CD4-positive, CD25-positive, alpha-beta regulatory T cell (primary cell): ENCODE data around the gene MRTFA. TPM values are rescaled to one million over a fixed set of nuclear protein-coding genes. Genes with fewer than 3 reads are reported as not detected.

Experiments
- ATAC-seq, 2 donors: fragments of 150-1000 bp; cut with Tn5 transposase; one replicate each; pipeline ENCODE4 v1.10.0; 2021; ENCODE audit warnings: low read depth in 2 of 2, moderate number of reproducible peaks in 2 of 2, moderate library complexity in 1 of 2
- DNase-seq, 3 donors: peaks; one replicate each; pipeline versions ENCODE4 v3.0.0 to v3.0.0-alpha.2; 2012 to 2022; ENCODE audit warnings: mixed read lengths in 1 of 3
- H3K27ac ChIP-seq: one replicate; pipeline ENCODE4 v1.7.0; 2013; ENCODE audit warnings: mild to moderate bottlenecking, low read length; ENCODE audit not compliant: insufficient read depth, poor library complexity, severe bottlenecking
- H3K27me3 ChIP-seq: one replicate; pipeline ENCODE4 v1.7.0; 2013; ENCODE audit warnings: low read length; ENCODE audit not compliant: control insufficient read depth, insufficient read depth
- H3K36me3 ChIP-seq: one replicate; pipeline ENCODE4 v1.7.0; 2013; ENCODE audit warnings: mild to moderate bottlenecking, low read length, moderate library complexity; ENCODE audit not compliant: control insufficient read depth, insufficient read depth
- H3K4me1 ChIP-seq: 2 replicates; pipeline ENCODE4 v1.7.0; 2013; ENCODE audit warnings: mild to moderate bottlenecking, low read length; ENCODE audit not compliant: insufficient read depth, control insufficient read depth, poor library complexity, severe bottlenecking
- H3K4me3 ChIP-seq: one replicate; pipeline ENCODE4 v1.7.0; 2013; ENCODE audit warnings: low read depth, mild to moderate bottlenecking, low read length, moderate library complexity
- H3K9me3 ChIP-seq, 2 experiments: 1 replicate in 1 of 2; 2 replicates in 1 of 2; pipeline ENCODE4 v1.7.0; 2013; ENCODE audit warnings: low read length in 2 of 2, mild to moderate bottlenecking in 1 of 2, moderate library complexity in 1 of 2; ENCODE audit not compliant: control insufficient read depth in 2 of 2
- H3K27ac Mint-ChIP-seq, 3 donors: one replicate each; pipeline ENCODE4 v1.8.0; 2020 to 2022; ENCODE audit warnings: mild to moderate bottlenecking in 3 of 3, mixed read lengths in 3 of 3, moderate library complexity in 2 of 3
- H3K27me3 Mint-ChIP-seq: one replicate; pipeline ENCODE4 v1.8.0; 2022; ENCODE audit warnings: mild to moderate bottlenecking, mixed read lengths
- H3K36me3 Mint-ChIP-seq: one replicate; pipeline ENCODE4 v1.8.0; 2020; ENCODE audit warnings: mixed read lengths
- H3K4me1 Mint-ChIP-seq, 4 donors: one replicate each; pipeline ENCODE4 v1.8.0; 2020 to 2022; ENCODE audit warnings: mixed read lengths in 4 of 4, mild to moderate bottlenecking in 1 of 4
- H3K4me3 Mint-ChIP-seq, 4 donors: one replicate each; pipeline ENCODE4 v1.8.0; 2020 to 2022; ENCODE audit warnings: mild to moderate bottlenecking in 4 of 4, mixed read lengths in 4 of 4, moderate library complexity in 3 of 4
- H3K9me3 Mint-ChIP-seq, 7 donors: one replicate each; pipeline ENCODE4 v1.8.0; 2020 to 2022; ENCODE audit warnings: mixed read lengths in 7 of 7, mild to moderate bottlenecking in 3 of 7, moderate library complexity in 2 of 7
- polyA plus RNA-seq, 4 donors: library from polyadenylated mRNA; unstranded; fragments of 300-500 nt; fragmentation: Illumina TruSeq; gene quantifications; one replicate each; pipeline ENCODE4 v1.2.3, GENCODE V29; 2021
- total RNA-seq: library from RNA; stranded (reverse); gene quantifications from one replicate; pipeline ENCODE4 v1.2.3, GENCODE V29; 2022

The MRTFA gene
- total RNA-seq (94.5 TPM), polyA plus RNA-seq (10 to 100 TPM; 11.3 to 17.4 (median 14.9) TPM)

GRCh38 chr22:40636380-40637182, at the start of gene MRTFA:
Gene MRTFA, minus strand, starts transcription at chr22:40636719.
- peaks cover 16 to 53% (median 33%) of the 10 kb centered on the region in 4 donors for H3K4me1 Mint-ChIP-seq
- H3K27me3 ChIP-seq: no peaks in the 10 kb centered on the region
- ATAC-seq (peak; percentile 95), DNase-seq (peak; percentile 99 to 100 (median 100))
- no peaks in the 10 kb centered on the region for H3K9me3 ChIP-seq
- peaks cover 10% of the 10 kb centered on the region for H3K27me3 Mint-ChIP-seq
- no peaks in the 10 kb centered on the region for H3K36me3 ChIP-seq
- peak within 1 kb of the TSS; percentile 93 for H3K4me3 ChIP-seq
- no peaks in the 10 kb centered on the region for H3K36me3 Mint-ChIP-seq
- H3K4me1 ChIP-seq: peaks cover 33% of the 10 kb centered on the region
- H3K9me3 Mint-ChIP-seq: no peaks in the 10 kb centered on the region
- H3K27ac Mint-ChIP-seq: peak within 1 kb of the TSS; percentile 90 to 99 (median 99)
- peak within 1 kb of the TSS; percentile 89 for H3K27ac ChIP-seq
- peak within 1 kb of the TSS; percentile 94 to 99 (median 98) for H3K4me3 Mint-ChIP-seq

GRCh38 chr22:40685406-40685805, 48.9 kb upstream of the MRTFA start:
- H3K4me1 ChIP-seq: peaks cover 5% of the 10 kb centered on the region
- no peaks in the 10 kb centered on the region for H3K9me3 Mint-ChIP-seq
- H3K4me1 Mint-ChIP-seq: peaks cover 4 to 13% (median 8%) of the 10 kb centered on the region in 4 donors
- peaks cover 10% of the 10 kb centered on the region for H3K27me3 Mint-ChIP-seq
- DNase-seq: peak in 1 of 3 donors; percentile 23
- H3K27ac Mint-ChIP-seq: peak overlapping the region in 2 of 3 donors; percentile 20 to 75
- H3K27ac ChIP-seq: no peak overlapping the region
- H3K36me3 Mint-ChIP-seq: no peaks in the 10 kb centered on the region
- H3K4me3 Mint-ChIP-seq: peak overlapping the region in 2 of 4 donors; percentile 80 to 86
- H3K36me3 ChIP-seq: no peaks in the 10 kb centered on the region
- no peaks in the 10 kb centered on the region for H3K9me3 ChIP-seq
- no peaks in the 10 kb centered on the region for H3K27me3 ChIP-seq
- ATAC-seq: no peak
- H3K4me3 ChIP-seq: peak overlapping the region; percentile 37

GRCh38 chr22:40684728-40685127, 48.2 kb upstream of the MRTFA start:
- Mint-ChIP-seq H3K9me3 (no peaks in the 10 kb centered on the region), H3K36me3 (no peaks in the 10 kb centered on the region), H3K4me3 (peak overlapping the region in 2 of 4 donors; percentile 65 to 86), H3K27ac (peak overlapping the region in 2 of 3 donors; percentile 20 to 42), H3K4me1 (peaks cover 4 to 13% (median 8%) of the 10 kb centered on the region in 4 donors), H3K27me3 (peaks cover 16% of the 10 kb centered on the region)
- H3K4me1 ChIP-seq: peaks cover 5% of the 10 kb centered on the region
- H3K27ac ChIP-seq: no peak overlapping the region
- peak overlapping the region; percentile 37 for H3K4me3 ChIP-seq
- no peak for ATAC-seq
- DNase-seq: no peak
- H3K36me3 ChIP-seq: no peaks in the 10 kb centered on the region
- no peaks in the 10 kb centered on the region for H3K9me3 ChIP-seq
- no peaks in the 10 kb centered on the region for H3K27me3 ChIP-seq

- ATAC-seq: no peak
- H3K27me3 Mint-ChIP-seq: peaks cover 15% of the 10 kb centered on the region
- H3K36me3 Mint-ChIP-seq: no peaks in the 10 kb centered on the region
- Histone ChIP-seq H3K4me3 (no peak overlapping the region), H3K4me1 (peaks cover 5% of the 10 kb centered on the region), H3K36me3 (no peaks in the 10 kb centered on the region), H3K27ac (no peak overlapping the region), H3K27me3 (no peaks in the 10 kb centered on the region), H3K9me3 (no peaks in the 10 kb centered on the region)
- H3K4me1 Mint-ChIP-seq: peaks cover 3 to 13% (median 8%) of the 10 kb centered on the region in 4 donors
- peak overlapping the region in 1 of 4 donors; percentile 58 for H3K4me3 Mint-ChIP-seq
- no peak for DNase-seq
- H3K9me3 Mint-ChIP-seq: no peaks in the 10 kb centered on the region
- no peak overlapping the region for H3K27ac Mint-ChIP-seq
Observed at GRCh38 chr22:40681451-40681850, 44.9 kb upstream of the MRTFA start.

- H3K27ac ChIP-seq: no peak overlapping the region
- no peak overlapping the region for H3K4me3 Mint-ChIP-seq
- no peaks in the 10 kb centered on the region for H3K9me3 ChIP-seq
- no peaks in the 10 kb centered on the region for H3K27me3 ChIP-seq
- no peak overlapping the region for H3K27ac Mint-ChIP-seq
- DNase-seq (no peak), ATAC-seq (no peak)
- no peaks in the 10 kb centered on the region for H3K36me3 Mint-ChIP-seq
- peaks cover 3 to 13% (median 8%) of the 10 kb centered on the region in 4 donors for H3K4me1 Mint-ChIP-seq
- H3K9me3 Mint-ChIP-seq: no peaks in the 10 kb centered on the region
- H3K27me3 Mint-ChIP-seq: peaks cover 15% of the 10 kb centered on the region
- peaks cover 5% of the 10 kb centered on the region for H3K4me1 ChIP-seq
- no peak overlapping the region for H3K4me3 ChIP-seq
- no peaks in the 10 kb centered on the region for H3K36me3 ChIP-seq
Observed at GRCh38 chr22:40680819-40681183, 44.3 kb upstream of the MRTFA start.

- Histone ChIP-seq H3K27me3 (no peaks in the 10 kb centered on the region), H3K4me1 (peaks cover 5% of the 10 kb centered on the region), H3K27ac (no peak overlapping the region), H3K9me3 (no peaks in the 10 kb centered on the region), H3K4me3 (no peak overlapping the region), H3K36me3 (no peaks in the 10 kb centered on the region)
- Mint-ChIP-seq H3K36me3 (no peaks in the 10 kb centered on the region), H3K4me3 (no peak overlapping the region), H3K27me3 (peaks cover 15% of the 10 kb centered on the region), H3K4me1 (peaks cover 3 to 11% (median 8%) of the 10 kb centered on the region in 4 donors), H3K9me3 (no peaks in the 10 kb centered on the region), H3K27ac (no peak overlapping the region)
- ATAC-seq (no peak), DNase-seq (no peak)
Observed at GRCh38 chr22:40679964-40680818, 43.7 kb upstream of the MRTFA start.

GRCh38 chr22:40679249-40679963, 42.9 kb upstream of the MRTFA start, which contains the start of gene MCHR1:
Gene MCHR1, plus strand, starts transcription at chr22:40679484. Its CDS starts 169 bp downstream, at chr22:40679653.
- H3K36me3 ChIP-seq: no peaks in the 10 kb centered on the region
- no peak within 1 kb of the TSS for H3K4me3 ChIP-seq
- DNase-seq (no peak), ATAC-seq (no peak)
- no peak within 1 kb of the TSS for H3K27ac ChIP-seq
- H3K9me3 ChIP-seq: no peaks in the 10 kb centered on the region
- peaks cover 5% of the 10 kb centered on the region for H3K4me1 ChIP-seq
- Mint-ChIP-seq H3K36me3 (no peaks in the 10 kb centered on the region), H3K9me3 (no peaks in the 10 kb centered on the region), H3K27me3 (peaks cover 15% of the 10 kb centered on the region), H3K4me1 (peaks cover 3 to 10% (median 8%) of the 10 kb centered on the region in 4 donors), H3K4me3 (no peak within 1 kb of the TSS), H3K27ac (no peak within 1 kb of the TSS)
- H3K27me3 ChIP-seq: no peaks in the 10 kb centered on the region
